ENCODE measurements around the gene LPO. TPM values are rescaled to one million over a fixed set of nuclear protein-coding genes. Genes with fewer than 3 reads are reported as not detected.

Gene LPO
- total and polyA plus RNA-seq, 10 of the 15 experiments (the other 5 are each of a cell fraction or from before 2014, with no cell fraction given) = 0.03 to 0.11 (median 0.06) TPM; not detected in 7

DNA sequence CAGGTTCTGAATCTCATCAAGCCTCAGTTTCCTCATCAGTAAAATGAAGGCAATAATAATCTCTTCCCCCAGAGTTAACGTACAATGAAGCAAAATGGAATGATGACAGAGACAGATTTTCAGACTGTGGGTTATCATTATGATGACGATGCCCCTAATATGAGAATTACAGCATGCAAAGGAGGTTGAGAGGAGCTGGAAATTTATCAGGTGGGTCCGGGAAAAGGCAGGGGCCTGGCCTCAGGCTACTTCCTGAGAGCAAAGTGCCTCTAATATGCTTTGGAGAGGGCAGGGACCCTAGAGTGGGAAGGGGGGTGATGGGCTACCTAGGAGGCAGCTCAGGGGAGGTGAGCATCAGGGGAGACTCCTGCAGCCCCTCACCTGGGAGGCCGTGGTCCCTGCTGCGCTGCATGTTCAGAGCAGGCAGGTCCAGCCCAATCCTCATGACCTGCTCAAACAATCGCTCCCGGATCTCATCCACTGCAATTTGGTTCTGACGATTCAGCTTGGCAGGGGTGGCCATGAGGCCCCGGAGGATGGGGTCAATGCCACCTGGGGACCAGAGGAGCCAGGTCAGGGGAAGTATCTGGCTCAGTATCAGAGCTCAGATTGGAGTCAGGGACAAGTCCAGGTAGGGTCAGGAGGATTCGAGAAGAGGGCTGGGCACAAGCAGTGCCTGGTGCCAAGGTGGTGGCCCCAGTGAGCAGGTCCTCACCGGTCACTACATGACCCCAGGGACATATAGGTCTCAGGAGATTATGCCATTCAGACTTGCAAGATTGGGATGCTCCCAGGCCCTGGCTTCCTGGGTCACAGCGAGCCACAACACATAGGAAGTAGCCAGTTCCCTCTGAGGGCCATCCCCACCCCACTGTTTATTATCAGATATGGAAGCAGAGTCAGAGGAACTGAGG is 34.2 kb downstream of the LPO start (continued):
- TF ChIP-seq REST (IDR thresholded peaks at IDR 0.05; ENCODE audit: low read depth, low read length) (no peak), CUX1 (IDR thresholded peaks at IDR 0.05; ENCODE audit: insufficient replicate concordance, low read depth, low read length) (no peak), POLR2AphosphoS5 (IDR thresholded peaks at IDR 0.05; ENCODE audit: low read length) (no peak), ZBTB40 (IDR thresholded peaks at IDR 0.05; ENCODE audit: borderline replicate concordance) (no peak)
- TF ChIP-seq, protein P1, sequence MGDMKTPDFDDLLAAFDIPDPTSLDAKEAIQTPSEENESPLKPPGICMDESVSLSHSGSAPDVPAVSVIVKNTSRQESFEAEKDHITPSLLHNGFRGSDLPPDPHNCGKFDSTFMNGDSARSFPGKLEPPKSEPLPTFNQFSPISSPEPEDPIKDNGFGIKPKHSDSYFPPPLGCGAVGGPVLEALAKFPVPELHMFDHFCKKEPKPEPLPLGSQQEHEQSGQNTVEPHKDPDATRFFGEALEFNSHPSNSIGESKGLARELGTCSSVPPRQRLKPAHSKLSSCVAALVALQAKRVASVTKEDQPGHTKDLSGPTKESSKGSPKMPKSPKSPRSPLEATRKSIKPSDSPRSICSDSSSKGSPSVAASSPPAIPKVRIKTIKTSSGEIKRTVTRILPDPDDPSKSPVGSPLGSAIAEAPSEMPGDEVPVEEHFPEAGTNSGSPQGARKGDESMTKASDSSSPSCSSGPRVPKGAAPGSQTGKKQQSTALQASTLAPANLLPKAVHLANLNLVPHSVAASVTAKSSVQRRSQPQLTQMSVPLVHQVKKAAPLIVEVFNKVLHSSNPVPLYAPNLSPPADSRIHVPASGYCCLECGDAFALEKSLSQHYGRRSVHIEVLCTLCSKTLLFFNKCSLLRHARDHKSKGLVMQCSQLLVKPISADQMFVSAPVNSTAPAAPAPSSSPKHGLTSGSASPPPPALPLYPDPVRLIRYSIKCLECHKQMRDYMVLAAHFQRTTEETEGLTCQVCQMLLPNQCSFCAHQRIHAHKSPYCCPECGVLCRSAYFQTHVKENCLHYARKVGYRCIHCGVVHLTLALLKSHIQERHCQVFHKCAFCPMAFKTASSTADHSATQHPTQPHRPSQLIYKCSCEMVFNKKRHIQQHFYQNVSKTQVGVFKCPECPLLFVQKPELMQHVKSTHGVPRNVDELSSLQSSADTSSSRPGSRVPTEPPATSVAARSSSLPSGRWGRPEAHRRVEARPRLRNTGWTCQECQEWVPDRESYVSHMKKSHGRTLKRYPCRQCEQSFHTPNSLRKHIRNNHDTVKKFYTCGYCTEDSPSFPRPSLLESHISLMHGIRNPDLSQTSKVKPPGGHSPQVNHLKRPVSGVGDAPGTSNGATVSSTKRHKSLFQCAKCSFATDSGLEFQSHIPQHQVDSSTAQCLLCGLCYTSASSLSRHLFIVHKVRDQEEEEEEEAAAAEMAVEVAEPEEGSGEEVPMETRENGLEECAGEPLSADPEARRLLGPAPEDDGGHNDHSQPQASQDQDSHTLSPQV (IDR thresholded peaks at IDR 0.05) = no peak
- TF ChIP-seq, protein P2, sequence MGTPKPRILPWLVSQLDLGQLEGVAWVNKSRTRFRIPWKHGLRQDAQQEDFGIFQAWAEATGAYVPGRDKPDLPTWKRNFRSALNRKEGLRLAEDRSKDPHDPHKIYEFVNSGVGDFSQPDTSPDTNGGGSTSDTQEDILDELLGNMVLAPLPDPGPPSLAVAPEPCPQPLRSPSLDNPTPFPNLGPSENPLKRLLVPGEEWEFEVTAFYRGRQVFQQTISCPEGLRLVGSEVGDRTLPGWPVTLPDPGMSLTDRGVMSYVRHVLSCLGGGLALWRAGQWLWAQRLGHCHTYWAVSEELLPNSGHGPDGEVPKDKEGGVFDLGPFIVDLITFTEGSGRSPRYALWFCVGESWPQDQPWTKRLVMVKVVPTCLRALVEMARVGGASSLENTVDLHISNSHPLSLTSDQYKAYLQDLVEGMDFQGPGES (IDR thresholded peaks at IDR 0.05) = no peak

Measured in GM12878 (cell line).